Inflammatory macrophage treated with lipopolysaccharide for 4 hours (primary cell): ENCODE data around the gene RAB13.

Experiments
- DNase-seq: peaks from one replicate; pipeline ENCODE4 v3.0.0-alpha.2; 2020

The RAB13 gene

GRCh38 chr1:153932156-153933131, 53.7 kb downstream of the RAB13 start:
- no peak for DNase-seq
